ENCODE data around the gene STAP1.

DNA sequence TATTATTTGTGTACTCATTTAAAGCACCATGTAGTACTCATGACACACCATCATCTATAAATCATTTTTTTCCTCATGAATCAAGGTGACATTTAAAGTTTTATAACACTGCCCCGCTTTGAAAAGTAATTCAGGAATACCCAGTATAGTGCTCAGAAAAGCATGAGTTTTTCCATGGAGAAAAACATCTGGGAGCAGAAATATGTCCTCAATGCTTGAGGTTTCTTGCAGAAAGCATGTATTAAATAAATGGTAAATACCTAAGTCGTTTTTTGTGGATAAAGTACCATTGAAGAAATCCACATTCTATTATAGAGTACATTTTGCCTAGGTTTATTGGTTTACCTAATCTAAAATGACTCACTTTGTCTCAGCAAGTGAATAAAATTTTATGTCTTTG is 76.2 kb downstream of the STAP1 start:
- TF ChIP-seq, protein P1, sequence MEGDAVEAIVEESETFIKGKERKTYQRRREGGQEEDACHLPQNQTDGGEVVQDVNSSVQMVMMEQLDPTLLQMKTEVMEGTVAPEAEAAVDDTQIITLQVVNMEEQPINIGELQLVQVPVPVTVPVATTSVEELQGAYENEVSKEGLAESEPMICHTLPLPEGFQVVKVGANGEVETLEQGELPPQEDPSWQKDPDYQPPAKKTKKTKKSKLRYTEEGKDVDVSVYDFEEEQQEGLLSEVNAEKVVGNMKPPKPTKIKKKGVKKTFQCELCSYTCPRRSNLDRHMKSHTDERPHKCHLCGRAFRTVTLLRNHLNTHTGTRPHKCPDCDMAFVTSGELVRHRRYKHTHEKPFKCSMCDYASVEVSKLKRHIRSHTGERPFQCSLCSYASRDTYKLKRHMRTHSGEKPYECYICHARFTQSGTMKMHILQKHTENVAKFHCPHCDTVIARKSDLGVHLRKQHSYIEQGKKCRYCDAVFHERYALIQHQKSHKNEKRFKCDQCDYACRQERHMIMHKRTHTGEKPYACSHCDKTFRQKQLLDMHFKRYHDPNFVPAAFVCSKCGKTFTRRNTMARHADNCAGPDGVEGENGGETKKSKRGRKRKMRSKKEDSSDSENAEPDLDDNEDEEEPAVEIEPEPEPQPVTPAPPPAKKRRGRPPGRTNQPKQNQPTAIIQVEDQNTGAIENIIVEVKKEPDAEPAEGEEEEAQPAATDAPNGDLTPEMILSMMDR (IDR thresholded peaks at IDR 0.05): no peak
- no peak for TF ChIP-seq POLR2A (IDR thresholded peaks at IDR 0.05)

All from lower leg skin (tissue), 3 donors.